ENCODE results near the gene TPRG1L. TPM values are rescaled to one million over a fixed set of nuclear protein-coding genes. Genes with fewer than 3 reads are reported as not detected.

TPRG1L gene
- total RNA-seq, 1 donor from 2014 or later: 26.6 TPM

DNA sequence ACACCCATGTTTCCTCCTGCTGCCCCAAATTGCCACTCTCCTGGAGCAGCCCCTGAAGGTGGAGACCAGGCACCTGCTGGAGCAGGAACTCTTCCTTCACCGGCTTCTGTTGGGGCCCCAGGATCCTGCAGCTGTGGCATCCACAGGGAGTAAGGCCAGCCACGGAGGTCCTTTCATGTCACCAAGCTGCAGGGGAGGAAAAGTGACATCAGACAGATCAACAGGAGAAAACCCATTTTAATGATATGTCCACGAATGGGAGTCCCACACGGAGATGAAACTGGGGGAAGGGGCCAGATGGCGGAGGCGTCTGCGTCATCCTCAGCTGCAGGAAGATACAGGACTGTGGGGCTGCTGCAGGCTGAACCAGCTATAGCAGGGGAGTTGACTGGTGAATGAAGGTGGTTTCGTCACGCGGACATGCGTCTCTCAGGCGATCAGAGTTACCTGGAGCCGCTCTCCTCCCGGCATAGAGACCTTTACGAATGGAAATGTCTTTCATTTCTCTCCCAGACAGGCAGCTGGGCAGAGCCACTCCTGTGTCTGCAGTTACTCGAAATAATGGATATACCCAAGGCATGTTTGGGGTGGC is 37.4 kb downstream of the TPRG1L start:
- peaks cover 50% of the 10 kb centered on the region for H3K27me3 Mint-ChIP-seq
- no peak for DNase-seq (ENCODE audit: extremely low spot score, unreplicated experiment)
- H3K4me1 Mint-ChIP-seq (ENCODE audit: unreplicated experiment): peaks cover 5% of the 10 kb centered on the region
- no peak overlapping the region for H3K27ac Mint-ChIP-seq
- TF ChIP-seq, protein P1, sequence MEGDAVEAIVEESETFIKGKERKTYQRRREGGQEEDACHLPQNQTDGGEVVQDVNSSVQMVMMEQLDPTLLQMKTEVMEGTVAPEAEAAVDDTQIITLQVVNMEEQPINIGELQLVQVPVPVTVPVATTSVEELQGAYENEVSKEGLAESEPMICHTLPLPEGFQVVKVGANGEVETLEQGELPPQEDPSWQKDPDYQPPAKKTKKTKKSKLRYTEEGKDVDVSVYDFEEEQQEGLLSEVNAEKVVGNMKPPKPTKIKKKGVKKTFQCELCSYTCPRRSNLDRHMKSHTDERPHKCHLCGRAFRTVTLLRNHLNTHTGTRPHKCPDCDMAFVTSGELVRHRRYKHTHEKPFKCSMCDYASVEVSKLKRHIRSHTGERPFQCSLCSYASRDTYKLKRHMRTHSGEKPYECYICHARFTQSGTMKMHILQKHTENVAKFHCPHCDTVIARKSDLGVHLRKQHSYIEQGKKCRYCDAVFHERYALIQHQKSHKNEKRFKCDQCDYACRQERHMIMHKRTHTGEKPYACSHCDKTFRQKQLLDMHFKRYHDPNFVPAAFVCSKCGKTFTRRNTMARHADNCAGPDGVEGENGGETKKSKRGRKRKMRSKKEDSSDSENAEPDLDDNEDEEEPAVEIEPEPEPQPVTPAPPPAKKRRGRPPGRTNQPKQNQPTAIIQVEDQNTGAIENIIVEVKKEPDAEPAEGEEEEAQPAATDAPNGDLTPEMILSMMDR (conservative IDR thresholded peaks at IDR 0.05): no peak
- H3K36me3 Mint-ChIP-seq: no peaks in the 10 kb centered on the region
- no peak overlapping the region for H3K4me3 Mint-ChIP-seq
- H3K9me3 Mint-ChIP-seq: no peaks in the 10 kb centered on the region

DNA sequence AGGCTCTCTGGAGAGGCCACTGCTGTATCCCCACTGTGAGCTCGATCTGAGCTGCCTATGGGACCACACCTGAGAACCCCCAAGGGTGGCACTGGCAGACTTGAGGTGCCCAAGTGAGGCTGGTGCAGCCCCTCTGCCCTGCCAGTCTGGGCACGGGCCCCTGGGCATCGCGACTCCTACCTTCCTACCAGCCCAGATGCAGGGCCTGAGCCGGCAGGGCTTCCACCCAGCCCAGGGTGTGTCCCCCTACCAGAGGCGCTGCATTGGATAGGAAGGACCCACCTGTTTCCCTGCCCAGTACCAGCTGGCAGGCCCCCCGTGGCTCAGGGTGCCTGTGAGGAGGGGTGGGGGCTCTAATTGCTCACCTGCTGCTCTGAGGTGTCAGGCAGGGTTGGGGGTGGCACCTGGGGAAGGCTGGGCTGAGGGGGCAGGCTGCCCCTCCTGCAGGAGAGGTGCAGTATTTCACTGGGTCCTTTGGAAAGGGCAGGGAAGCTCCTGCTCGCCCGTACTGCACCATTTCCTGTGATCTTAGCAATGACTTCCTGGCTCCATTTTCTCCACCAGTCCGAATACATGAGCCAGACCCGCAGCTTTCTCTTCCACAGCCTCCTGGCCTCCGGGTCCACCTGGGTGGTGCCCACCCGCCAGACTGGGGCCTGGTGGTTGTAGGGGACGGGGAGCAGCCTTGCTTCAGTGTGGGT is 39.3 kb downstream of the TPRG1L start:
- Mint-ChIP-seq H3K36me3 (no peaks in the 10 kb centered on the region), H3K27ac (no peak overlapping the region), H3K4me3 (no peak overlapping the region), H3K4me1 (ENCODE audit: unreplicated experiment) (no peaks in the 10 kb centered on the region), H3K27me3 (peaks cover 42% of the 10 kb centered on the region), H3K9me3 (no peaks in the 10 kb centered on the region)
- TF ChIP-seq, protein P1 (conservative IDR thresholded peaks at IDR 0.05): no peak
- no peak for DNase-seq (ENCODE audit: extremely low spot score, unreplicated experiment)

DNA sequence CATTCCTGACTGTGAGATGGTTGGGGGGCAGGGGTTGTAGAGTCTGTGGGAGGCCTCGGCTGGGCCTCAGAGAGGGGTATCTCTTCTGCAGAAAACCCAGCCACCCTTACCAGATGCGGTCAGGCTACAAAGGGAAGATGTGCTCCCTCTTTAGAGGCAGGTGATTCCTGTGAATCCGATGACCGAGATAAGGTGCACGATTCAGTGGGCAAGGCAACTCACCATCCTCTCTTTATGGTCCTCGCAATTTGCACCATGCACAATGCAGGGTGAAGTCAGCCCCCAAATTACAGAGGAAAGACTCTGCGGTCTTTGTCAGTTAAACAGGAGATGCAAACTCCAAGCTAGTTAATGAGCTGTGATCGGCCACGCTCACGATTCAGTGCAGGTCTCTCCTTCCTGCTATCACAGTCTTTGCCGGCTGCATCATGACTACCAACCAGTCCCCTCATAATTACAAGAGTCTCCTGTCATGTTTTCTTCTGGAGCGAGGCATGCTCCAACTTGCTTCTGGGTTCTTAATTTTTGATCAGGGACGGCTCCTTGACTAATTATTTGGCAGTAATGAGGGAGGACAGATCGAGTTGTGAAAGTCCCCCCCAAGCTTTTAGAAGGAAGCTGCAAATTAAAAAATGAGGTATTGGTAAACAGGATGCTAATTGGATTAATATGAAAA is 40.0 kb downstream of the TPRG1L start:
- Mint-ChIP-seq H3K9me3 (no peaks in the 10 kb centered on the region), H3K4me1 (ENCODE audit: unreplicated experiment) (no peaks in the 10 kb centered on the region), H3K36me3 (no peaks in the 10 kb centered on the region), H3K4me3 (no peak overlapping the region), H3K27me3 (peaks cover 39% of the 10 kb centered on the region), H3K27ac (no peak overlapping the region)
- no peak for DNase-seq (ENCODE audit: extremely low spot score, unreplicated experiment)
- TF ChIP-seq, protein P1 (conservative IDR thresholded peaks at IDR 0.05): no peak

DNA sequence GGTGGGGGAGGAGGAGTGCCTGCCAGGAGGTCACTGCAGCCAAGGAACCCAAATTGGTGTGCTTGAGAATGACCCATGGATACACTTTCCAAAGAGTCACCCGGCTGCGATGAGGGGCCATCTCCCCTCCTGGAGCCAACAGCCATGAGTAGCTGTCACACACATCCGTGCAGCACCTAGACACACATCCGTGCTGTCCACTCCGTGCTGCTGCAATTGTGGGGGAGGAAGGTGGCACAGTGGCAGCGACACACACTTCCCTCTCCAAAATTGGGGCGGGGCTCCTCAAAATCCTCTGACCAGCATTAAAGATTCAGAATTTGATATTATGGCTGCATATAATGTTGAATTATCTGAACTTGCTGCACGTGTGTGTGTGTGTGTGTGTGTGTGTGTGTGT is 43.3 kb downstream of the TPRG1L start:
- H3K9me3 Mint-ChIP-seq: no peaks in the 10 kb centered on the region
- TF ChIP-seq, protein P1 (conservative IDR thresholded peaks at IDR 0.05): no peak
- no peak overlapping the region for H3K27ac Mint-ChIP-seq
- peaks cover 37% of the 10 kb centered on the region for H3K27me3 Mint-ChIP-seq
- no peaks in the 10 kb centered on the region for H3K36me3 Mint-ChIP-seq
- H3K4me1 Mint-ChIP-seq (ENCODE audit: unreplicated experiment): peaks cover under 1% of the 10 kb centered on the region
- no peak for DNase-seq (ENCODE audit: extremely low spot score, unreplicated experiment)
- no peak overlapping the region for H3K4me3 Mint-ChIP-seq

DNA sequence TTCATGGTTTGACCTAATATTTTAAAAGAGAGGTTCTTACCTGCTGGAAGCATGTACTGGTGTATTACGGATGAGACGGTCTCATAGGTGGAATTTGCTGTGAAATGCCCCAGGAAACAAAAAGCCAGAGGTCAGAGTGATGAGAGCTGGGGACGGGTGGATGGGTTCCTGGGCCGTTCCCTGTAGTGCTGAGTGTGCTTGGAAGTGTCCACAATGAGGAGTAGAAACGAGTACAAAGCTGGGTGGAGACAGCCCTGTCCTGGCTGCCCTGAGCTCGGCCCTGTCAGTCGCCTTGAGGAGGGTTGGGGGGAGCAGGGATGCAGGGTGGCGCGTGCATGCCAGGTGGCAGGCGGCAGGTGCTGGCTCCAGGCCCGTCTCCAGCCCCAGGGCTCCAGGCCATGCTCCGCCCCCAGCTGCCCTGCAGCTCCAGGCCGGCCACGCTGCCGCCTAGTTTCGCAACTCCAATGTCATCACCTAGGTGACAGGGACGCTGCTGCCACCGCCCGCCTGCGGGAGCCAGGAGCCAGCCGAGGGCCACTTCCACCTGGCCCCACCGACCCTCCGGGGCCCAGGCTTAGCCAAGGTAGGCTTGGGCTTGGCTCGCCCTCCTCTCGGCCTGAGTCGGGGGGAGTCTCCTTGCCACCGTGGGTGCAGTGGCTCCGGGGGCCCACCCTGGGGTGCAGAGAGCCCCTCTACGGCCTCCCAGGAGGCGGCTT is 43.9 kb downstream of the TPRG1L start:
- DNase-seq (ENCODE audit: extremely low spot score, unreplicated experiment): no peak
- peaks cover 5% of the 10 kb centered on the region for H3K4me1 Mint-ChIP-seq (ENCODE audit: unreplicated experiment)
- H3K9me3 Mint-ChIP-seq: no peaks in the 10 kb centered on the region
- peaks cover 39% of the 10 kb centered on the region for H3K27me3 Mint-ChIP-seq
- H3K27ac Mint-ChIP-seq: no peak overlapping the region
- no peak overlapping the region for H3K4me3 Mint-ChIP-seq
- no peaks in the 10 kb centered on the region for H3K36me3 Mint-ChIP-seq
- TF ChIP-seq, protein P1 (conservative IDR thresholded peaks at IDR 0.05): no peak

All from type B pancreatic cell (in vitro differentiated cells).